Choroid plexus epithelial cell (primary cell): ENCODE measurements around the gene CERK.

ENCODE experiments used
- DNase-seq: peaks from one replicate; pipeline ENCODE4 v3.0.0-alpha.2; 2010; ENCODE audit warnings: low read depth
- H3K4me3 ChIP-seq: 2 replicates; pipeline ENCODE4 v1.5.1; 2011; ENCODE audit warnings: low read depth, mild to moderate bottlenecking, control low read depth, low read length, moderate library complexity
- TF ChIP-seq, protein P1 (sequence below): conservative IDR thresholded peaks from 2 replicates; pipeline ENCODE4 v1.5.1; 2011; ENCODE audit warnings: low read depth, mild to moderate bottlenecking, control low read depth, inconsistent platforms, low read length, moderate library complexity

CERK gene

DNA sequence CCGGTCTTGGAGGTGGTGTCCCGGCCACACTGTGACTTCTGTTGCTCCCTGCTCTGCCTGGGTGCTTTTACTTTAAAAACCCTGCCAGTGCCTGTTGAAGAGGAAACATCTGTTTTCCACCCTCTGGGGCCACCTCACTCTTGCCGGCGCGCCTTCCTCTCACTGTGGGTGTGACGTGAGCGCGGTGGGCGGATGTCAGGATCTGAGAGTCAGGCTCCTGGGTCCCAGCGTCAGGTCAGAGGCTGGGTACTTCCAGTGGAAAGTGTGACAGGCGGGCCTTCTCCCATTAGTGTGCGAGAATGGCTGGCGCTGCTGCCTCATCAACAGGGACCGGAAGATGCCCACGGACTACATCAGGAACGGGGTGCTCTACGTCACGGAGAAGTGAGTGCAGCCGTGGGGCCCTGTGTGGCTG, 63.7 kb downstream of the CERK start:
- H3K4me3 ChIP-seq = no peak overlapping the region
- no peak for DNase-seq

DNA sequence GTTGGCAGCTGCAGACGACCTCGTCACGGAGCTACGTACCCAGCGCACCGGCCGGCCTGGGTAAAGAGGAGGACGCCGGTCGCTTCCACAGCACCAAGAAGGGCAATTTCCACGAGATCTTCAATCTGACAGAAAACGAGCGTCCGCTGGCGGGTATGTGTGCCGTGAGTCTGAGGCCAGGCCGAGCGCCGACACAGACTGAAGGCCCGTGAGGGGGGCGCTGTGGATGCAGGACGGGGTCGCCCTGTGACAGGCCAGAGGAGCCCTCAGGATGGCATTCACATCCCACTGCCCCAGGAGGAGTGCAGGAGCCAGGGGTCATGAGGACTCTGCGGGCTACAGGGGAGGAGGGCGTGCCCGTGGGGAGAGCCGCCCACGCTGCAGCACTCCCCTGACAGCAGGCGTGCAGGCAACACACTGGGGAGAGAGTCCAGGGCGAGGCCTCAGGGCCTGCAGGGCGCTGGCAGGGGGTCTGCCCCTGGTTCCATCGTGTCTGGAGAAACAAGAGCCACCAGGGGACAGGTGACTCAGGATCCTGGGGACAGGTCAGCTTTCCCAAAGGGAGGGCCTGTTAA, 64.3 kb downstream of the CERK start:
- TF ChIP-seq, protein P1, sequence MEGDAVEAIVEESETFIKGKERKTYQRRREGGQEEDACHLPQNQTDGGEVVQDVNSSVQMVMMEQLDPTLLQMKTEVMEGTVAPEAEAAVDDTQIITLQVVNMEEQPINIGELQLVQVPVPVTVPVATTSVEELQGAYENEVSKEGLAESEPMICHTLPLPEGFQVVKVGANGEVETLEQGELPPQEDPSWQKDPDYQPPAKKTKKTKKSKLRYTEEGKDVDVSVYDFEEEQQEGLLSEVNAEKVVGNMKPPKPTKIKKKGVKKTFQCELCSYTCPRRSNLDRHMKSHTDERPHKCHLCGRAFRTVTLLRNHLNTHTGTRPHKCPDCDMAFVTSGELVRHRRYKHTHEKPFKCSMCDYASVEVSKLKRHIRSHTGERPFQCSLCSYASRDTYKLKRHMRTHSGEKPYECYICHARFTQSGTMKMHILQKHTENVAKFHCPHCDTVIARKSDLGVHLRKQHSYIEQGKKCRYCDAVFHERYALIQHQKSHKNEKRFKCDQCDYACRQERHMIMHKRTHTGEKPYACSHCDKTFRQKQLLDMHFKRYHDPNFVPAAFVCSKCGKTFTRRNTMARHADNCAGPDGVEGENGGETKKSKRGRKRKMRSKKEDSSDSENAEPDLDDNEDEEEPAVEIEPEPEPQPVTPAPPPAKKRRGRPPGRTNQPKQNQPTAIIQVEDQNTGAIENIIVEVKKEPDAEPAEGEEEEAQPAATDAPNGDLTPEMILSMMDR = no peak
- DNase-seq = no peak
- no peak overlapping the region for H3K4me3 ChIP-seq

More for the DNA sequence above, 63.7 kb downstream of the CERK start:
- TF ChIP-seq, protein P1 = no peak

DNA sequence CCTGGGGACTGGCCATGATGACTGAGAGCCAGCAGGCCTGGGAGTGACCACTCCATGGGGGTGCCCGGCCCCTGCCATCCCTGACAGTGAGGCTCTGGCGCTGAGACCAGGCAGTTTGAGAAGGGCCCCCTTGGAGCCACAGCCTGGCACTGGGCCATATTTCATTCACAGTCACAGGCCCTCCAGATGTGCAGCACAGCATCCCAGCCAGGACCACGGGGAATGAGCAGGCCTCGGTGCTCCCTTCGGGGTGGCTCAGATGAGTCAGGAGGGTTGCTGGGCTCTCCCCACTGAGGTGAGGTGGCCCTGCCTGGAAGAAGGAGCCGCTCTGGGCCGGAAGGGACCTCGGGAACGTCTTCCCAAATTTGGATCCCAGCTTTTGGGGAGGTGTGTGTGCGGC, 64.8 kb downstream of the CERK start:
- H3K4me3 ChIP-seq = no peak overlapping the region
- no peak for DNase-seq
- TF ChIP-seq, protein P1 = no peak

DNA sequence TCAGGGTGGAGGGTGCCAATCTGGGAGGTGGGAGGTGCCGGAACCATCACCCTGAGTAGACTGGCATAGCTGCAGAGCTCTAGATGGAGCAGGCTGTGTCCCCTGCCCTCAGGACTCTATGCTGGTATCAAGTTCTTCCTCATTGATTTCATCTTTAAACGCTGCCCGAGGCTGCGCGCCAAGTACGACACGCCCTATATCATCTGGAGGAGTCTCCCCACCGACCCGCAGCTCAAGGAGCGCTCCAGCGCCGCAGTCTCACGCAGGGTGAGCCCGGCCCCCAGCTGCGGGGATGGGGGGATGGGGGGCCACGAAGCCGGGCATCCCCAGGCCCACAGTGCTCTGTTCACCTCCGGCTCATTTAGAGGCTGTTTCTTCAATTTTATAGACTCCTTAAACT, 65.3 kb downstream of the CERK start:
- TF ChIP-seq, protein P1 = no peak
- H3K4me3 ChIP-seq = no peak overlapping the region
- no peak for DNase-seq

DNA sequence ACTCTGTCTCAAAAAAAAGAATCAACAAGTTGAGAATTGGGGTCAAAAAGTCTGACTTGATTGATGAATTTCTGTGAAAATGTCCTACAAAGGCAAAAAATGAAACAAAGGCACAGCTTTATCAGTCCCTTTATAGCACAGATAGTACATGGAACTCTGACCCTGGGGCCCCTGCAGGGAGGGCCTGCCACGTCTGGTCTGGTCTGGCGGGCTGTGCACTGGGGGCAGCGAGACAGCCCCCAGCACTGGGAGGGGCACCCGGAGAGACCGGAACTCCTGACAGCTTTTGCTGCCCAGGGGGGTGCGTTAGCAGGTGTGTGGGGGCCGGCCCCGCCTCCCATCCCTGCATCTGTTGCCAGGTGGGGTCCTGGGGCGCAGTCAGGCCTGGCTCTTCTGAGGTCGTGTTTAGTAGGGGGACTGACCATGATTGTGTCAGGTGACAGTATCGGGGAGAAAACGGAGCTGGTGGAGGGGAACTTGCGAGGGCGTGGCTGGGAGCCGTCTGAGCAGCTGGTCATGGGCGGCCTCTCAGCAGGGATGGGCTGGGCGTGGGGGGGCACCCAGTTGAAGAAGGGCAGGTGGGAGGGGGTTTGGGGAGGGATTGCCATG, 66.1 kb downstream of the CERK start:
- no peak for DNase-seq
- TF ChIP-seq, protein P1 = no peak
- no peak overlapping the region for H3K4me3 ChIP-seq

DNA sequence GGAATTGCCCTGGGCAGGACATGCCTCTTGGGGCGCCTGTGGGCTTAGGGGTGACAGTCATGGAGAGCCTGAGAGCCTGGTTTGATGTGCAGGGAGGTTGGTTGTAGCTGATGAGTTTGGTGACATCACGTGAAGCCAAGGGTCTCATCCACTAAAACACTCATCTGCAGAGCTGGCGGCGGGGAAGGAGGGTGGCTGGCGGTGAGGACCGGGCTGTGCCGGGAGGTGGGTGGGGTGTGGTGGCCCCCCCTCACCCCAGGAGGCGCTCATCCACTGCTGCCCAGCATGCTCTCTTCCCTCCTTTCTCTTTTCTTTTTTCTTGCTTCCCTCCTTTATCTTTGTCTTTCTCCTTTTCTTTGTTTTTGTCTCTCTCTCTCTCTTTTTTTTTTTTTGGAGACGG, 68.9 kb downstream of the CERK start:
- TF ChIP-seq, protein P1 = no peak
- no peak overlapping the region for H3K4me3 ChIP-seq
- DNase-seq = no peak

DNA sequence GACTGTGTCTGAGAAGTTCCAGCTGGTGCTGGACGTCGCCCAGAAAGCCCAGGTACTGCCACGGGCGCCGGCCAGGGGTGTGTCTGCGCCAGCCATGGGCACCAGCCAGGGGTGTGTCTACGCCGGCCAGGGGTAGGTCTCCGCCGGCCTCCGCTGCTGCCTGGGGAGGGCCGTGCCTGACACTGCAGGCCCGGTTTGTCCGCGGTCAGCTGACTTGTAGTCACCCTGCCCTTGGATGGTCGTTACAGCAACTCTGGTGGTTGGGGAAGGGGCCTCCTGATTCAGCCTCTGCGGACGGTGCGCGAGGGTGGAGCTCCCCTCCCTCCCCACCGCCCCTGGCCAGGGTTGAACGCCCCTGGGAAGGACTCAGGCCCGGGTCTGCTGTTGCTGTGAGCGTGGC, 69.9 kb downstream of the CERK start:
- TF ChIP-seq, protein P1 = no peak
- no peak overlapping the region for H3K4me3 ChIP-seq

More for the DNA sequence above, 69.9 kb downstream of the CERK start:
- no peak for DNase-seq
